Activated CD4-positive, CD25-positive, alpha-beta regulatory T cell treated with anti-CD3 and anti-CD28 coated beads, Interleukin-2, amount 50 U/mL, for 24 hours (primary cell): ENCODE results near the gene TNFRSF4.

Source experiments
- ATAC-seq, 2 donors: fragments of 150-1000 bp; cut with Tn5 transposase; one replicate each; pipeline ENCODE4 v1.10.0; 2021; ENCODE audit warnings: mild to moderate bottlenecking in 1 of 2, moderate library complexity in 1 of 2

TNFRSF4 gene

GRCh38 chr1:1245178-1245816 lies 31.3 kb upstream of the TNFRSF4 start:
- no peak for ATAC-seq

GRCh38 chr1:1244192-1244811 lies 30.3 kb upstream of the TNFRSF4 start:
- no peak for ATAC-seq

GRCh38 chr1:1243807-1244191 lies 29.8 kb upstream of the TNFRSF4 start:
- no peak for ATAC-seq

GRCh38 chr1:1243266-1243660 lies 29.3 kb upstream of the TNFRSF4 start:
- no peak for ATAC-seq

- ATAC-seq = no peak
These were observed 28.7 kb upstream of the TNFRSF4 start for GRCh38 chr1:1242461-1243265.

- no peak for ATAC-seq
These were observed 27.8 kb upstream of the TNFRSF4 start for GRCh38 chr1:1241588-1242219.

GRCh38 chr1:1240822-1241587 lies 27.1 kb upstream of the TNFRSF4 start:
- ATAC-seq = no peak

- no peak for ATAC-seq
These were observed 26.4 kb upstream of the TNFRSF4 start for GRCh38 chr1:1240348-1240732.

- ATAC-seq = no peak
These were observed 25.8 kb upstream of the TNFRSF4 start for GRCh38 chr1:1239614-1240347.

- no peak for ATAC-seq
These were observed 25.3 kb upstream of the TNFRSF4 start for GRCh38 chr1:1239227-1239613.

- no peak for ATAC-seq
These were observed 24.8 kb upstream of the TNFRSF4 start for GRCh38 chr1:1238702-1239178.

GRCh38 chr1:1237874-1238701 lies 24.1 kb upstream of the TNFRSF4 start:
- ATAC-seq = peak; percentile 19 to 28

- ATAC-seq = no peak
These were observed 23.3 kb upstream of the TNFRSF4 start for GRCh38 chr1:1236945-1237873.

GRCh38 chr1:1236176-1236763 lies 22.3 kb upstream of the TNFRSF4 start:
- no peak for ATAC-seq

- no peak for ATAC-seq
These were observed 21.2 kb upstream of the TNFRSF4 start for GRCh38 chr1:1235016-1235744.

GRCh38 chr1:1234180-1234808 lies 20.3 kb upstream of the TNFRSF4 start:
- no peak for ATAC-seq

GRCh38 chr1:1233567-1233892 lies 19.6 kb upstream of the TNFRSF4 start:
- no peak for ATAC-seq
